ENCODE data around the gene GPN2.

Gene GPN2

DNA sequence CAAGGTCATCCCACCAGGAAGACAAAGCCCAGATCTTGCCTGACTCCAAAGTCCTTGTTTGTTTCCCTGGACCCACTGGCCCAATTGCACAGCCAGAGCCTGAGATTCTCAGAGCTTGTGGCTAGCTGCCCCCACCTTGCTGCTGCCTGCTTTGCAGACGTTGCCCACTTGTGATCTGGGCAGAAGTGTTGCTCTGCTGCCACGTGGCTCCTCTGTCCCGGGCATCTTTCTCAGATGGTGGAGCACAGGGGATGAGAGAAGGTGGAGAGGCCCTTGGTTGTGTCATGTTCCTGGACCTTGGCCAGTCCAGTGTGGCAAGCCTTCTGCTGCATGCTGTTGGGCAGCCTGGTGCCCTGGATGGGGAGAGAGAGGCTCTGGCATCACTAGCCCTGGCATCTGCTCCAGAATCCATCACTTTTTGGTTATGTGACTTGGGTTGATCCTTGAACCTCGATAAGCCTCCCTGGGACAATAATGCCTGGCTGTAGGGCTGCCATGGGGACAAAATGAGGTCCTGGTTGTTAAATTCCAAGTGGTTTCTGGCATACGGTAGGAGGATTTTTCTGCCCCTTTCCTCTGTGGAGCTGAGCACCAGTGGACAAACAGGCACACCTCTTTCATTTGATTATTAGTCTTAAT is 25.2 kb upstream of the GPN2 start:
- Histone ChIP-seq H3K27ac (no peak overlapping the region), H3K36me3 (no peaks in the 10 kb centered on the region), H3K4me3 (ENCODE audit: low read depth, low read length) (no peak overlapping the region), H3K27me3 (ENCODE audit: insufficient read depth, low read depth, severe bottlenecking) (no peaks in the 10 kb centered on the region), H3K9me3 (ENCODE audit: severe bottlenecking) (no peaks in the 10 kb centered on the region)
- no peak for DNase-seq
- TF ChIP-seq, protein P1, sequence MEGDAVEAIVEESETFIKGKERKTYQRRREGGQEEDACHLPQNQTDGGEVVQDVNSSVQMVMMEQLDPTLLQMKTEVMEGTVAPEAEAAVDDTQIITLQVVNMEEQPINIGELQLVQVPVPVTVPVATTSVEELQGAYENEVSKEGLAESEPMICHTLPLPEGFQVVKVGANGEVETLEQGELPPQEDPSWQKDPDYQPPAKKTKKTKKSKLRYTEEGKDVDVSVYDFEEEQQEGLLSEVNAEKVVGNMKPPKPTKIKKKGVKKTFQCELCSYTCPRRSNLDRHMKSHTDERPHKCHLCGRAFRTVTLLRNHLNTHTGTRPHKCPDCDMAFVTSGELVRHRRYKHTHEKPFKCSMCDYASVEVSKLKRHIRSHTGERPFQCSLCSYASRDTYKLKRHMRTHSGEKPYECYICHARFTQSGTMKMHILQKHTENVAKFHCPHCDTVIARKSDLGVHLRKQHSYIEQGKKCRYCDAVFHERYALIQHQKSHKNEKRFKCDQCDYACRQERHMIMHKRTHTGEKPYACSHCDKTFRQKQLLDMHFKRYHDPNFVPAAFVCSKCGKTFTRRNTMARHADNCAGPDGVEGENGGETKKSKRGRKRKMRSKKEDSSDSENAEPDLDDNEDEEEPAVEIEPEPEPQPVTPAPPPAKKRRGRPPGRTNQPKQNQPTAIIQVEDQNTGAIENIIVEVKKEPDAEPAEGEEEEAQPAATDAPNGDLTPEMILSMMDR (IDR thresholded peaks at IDR 0.05; ENCODE audit: low read depth, low read length): no peak

DNA sequence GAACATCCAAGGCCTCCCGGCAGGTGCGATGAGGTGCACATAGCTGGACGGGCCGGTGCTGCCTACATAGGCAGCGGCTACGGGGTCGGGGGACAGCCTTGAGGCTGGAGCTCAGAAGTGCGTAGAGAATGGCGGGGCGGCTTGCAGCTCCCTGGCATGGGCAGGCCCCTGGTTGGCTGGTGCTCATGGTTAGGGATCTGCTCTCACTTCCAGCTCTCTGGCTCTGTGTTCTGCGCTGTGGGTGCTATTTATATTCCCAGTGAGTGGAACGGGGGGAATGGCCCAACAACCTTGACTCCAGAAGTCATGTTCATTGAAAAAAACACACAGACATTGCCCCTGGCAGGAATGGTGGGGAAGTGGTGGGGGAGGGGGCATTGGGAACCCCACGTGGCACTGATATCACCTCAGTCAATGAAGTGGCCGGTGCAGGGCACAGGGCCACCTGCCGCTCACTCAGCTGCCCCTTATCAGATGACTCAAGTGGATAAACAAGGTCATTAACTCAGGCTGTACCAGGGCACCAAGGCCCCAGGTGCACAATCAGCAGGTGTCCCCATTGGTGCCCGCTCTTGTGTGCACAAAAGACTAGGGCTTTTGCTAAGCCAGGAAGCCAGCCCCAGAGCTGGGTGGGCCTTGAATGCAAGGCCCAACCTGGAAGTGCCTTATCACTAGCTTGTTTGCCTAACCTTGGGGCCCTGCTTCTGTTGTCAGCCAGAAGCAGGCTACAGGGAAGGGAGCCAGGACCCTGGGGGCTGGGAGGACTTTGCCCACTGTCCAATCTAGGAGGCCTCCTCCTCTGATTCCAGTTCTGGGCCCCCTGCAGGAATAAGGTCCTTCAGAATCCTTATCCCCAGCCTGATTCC is 23.9 kb upstream of the GPN2 start, which contains the start of gene NR0B2:
Gene NR0B2, minus strand, starts transcription at position 222 of the 866 bp plus-strand sequence. Its CDS starts 35 bp downstream, at position 187.
- Histone ChIP-seq H3K9me3 (ENCODE audit: severe bottlenecking) (no peaks in the 10 kb centered on the region), H3K27ac (no peak within 1 kb of the TSS), H3K36me3 (no peaks in the 10 kb centered on the region), H3K4me3 (ENCODE audit: low read depth, low read length) (no peak within 1 kb of the TSS), H3K27me3 (ENCODE audit: insufficient read depth, low read depth, severe bottlenecking) (no peaks in the 10 kb centered on the region)
- no peak for DNase-seq
- TF ChIP-seq, protein P1 (IDR thresholded peaks at IDR 0.05; ENCODE audit: low read depth, low read length): no peak

DNA sequence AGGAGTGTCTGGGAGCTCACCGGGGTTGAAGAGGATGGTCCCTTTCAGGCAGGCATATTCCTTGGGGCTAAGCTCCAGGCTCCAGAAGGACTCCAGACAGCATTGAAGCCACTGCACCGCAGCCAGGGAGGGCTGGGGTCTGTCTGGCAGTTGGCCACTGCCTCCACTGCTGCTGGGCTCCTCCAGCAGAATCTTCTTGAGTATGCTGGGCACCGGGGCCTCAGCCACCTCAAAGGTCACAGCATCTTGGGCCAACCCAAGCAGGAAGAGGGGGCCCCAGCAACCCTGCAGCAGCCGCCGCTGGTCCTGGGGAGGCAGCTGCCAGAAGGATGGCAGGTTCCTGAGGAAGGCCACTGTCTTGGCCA is 23.3 kb upstream of the GPN2 start:
- H3K4me3 ChIP-seq (ENCODE audit: low read depth, low read length): no peak overlapping the region
- no peaks in the 10 kb centered on the region for H3K9me3 ChIP-seq (ENCODE audit: severe bottlenecking)
- TF ChIP-seq, protein P1 (IDR thresholded peaks at IDR 0.05; ENCODE audit: low read depth, low read length): no peak
- H3K27me3 ChIP-seq (ENCODE audit: insufficient read depth, low read depth, severe bottlenecking): no peaks in the 10 kb centered on the region
- DNase-seq: no peak
- no peaks in the 10 kb centered on the region for H3K36me3 ChIP-seq
- H3K27ac ChIP-seq: no peak overlapping the region

- H3K27me3 ChIP-seq (ENCODE audit: insufficient read depth, low read depth, severe bottlenecking): no peaks in the 10 kb centered on the region
- no peak overlapping the region for H3K4me3 ChIP-seq (ENCODE audit: low read depth, low read length)
- H3K27ac ChIP-seq: no peak overlapping the region
- no peaks in the 10 kb centered on the region for H3K36me3 ChIP-seq
- no peak for DNase-seq
- TF ChIP-seq, protein P1 (IDR thresholded peaks at IDR 0.05; ENCODE audit: low read depth, low read length): no peak
- H3K9me3 ChIP-seq (ENCODE audit: severe bottlenecking): no peaks in the 10 kb centered on the region
These were observed 22.0 kb upstream of the GPN2 start for GRCh38 chr1:26912147-26912490.

DNA sequence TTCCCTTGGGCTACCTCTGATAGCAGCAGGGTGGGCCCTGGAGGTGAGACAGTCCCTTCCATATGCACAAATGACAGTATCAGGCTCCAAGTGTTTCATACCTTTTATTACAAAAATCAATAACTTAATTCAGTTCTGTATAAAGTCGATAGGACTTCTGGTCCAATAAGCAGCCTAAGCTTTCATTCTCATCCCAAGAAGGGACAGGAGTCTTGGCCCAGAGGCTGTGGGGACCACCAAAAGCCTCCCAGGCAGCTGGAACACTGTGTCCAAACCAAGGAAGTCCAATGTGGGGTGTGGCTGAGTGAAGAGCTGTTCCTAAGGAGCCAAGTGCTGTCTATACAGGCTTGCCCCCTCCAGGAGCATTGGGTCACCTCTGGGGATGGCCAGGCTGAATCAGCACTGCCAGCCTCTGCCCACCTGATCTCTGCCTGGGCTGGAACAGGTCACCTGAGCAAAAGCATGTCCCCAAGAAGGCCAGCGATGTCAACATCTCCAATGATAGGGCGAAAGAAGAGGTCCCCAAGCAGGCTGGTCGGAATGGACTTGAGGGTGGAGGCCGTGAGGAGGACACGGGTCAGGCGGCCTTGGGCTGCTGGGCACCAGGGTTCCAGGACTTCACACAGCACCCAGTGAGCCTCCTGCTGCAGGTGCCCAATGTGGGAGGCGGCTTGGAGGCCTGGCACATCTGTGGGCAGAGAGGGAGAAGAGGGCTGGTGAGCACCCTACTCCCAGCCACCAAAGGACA is 21.5 kb upstream of the GPN2 start:
- TF ChIP-seq, protein P1 (IDR thresholded peaks at IDR 0.05; ENCODE audit: low read depth, low read length): no peak
- Histone ChIP-seq H3K27ac (no peak overlapping the region), H3K36me3 (no peaks in the 10 kb centered on the region), H3K4me3 (ENCODE audit: low read depth, low read length) (no peak overlapping the region), H3K9me3 (ENCODE audit: severe bottlenecking) (no peaks in the 10 kb centered on the region), H3K27me3 (ENCODE audit: insufficient read depth, low read depth, severe bottlenecking) (no peaks in the 10 kb centered on the region)
- no peak for DNase-seq
